ENCODE data around the gene EBP.
A peak's percentile ranks its signal among the peaks of the same experiment; 100 is the strongest.
"Not testable (repeated sequence)": the region's sequence is repeated elsewhere in the genome, so short reads cannot be mapped to it uniquely, and the experiment has no call there.

Gene EBP

DNA sequence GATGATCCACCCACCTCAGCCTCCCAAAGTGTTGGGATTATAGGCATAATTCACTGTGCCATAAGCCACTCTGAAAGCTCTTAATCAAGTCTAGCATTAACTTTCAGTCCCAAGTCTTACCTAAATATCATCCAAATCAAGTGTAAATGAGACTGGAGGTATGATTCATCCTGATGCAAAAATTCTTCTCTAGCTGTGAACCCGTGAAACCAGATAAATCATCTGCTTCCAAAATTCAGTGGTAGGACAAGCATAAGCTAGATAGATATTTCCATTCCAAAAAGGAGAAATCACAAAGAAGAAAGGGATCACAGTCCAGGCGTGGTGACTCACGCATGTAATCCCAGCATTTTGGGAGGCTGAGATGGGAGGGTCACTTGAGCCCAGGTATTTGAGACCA, 9.1 kb downstream of the EBP start:
- Mint-ChIP-seq H3K4me1 (ENCODE audit: low read depth) (peaks cover 11% of the 10 kb centered on the region), H3K36me3 (no peaks in the 10 kb centered on the region), H3K9me3 (ENCODE audit: low read depth) (no peaks in the 10 kb centered on the region), H3K27me3 (no peaks in the 10 kb centered on the region), H3K27ac (no peak overlapping the region), H3K4me3 (no peak overlapping the region)

DNA sequence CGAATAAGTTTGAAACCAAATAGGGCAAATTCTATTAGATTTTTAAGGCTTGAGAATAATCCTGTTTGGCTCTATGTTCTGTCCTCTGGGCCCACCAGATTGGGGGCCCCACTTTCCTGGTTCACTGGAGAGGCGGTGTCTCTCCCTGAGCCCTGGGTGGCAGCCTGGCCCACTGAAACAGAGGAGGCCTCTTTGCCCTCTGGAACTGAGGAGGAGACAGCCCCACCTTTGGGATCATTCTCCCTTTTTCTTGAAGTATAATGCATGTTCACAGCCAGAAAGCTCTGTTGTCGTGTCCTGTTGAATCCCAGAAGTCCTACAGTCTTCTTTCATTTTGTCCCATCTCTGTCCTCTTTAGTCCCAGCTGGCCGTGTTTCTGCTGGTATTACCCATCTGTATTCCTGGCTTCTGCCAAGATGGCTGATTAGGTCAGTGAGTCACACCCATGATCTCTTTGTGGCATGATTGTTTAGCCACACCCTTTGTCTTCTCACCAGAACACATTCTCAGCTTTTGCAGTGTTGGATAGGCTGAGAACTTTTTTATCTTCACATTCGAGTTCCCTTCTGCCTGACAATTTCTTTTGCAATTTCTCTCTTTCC, 9.9 kb downstream of the EBP start:
- no peaks in the 10 kb centered on the region for H3K27me3 Mint-ChIP-seq
- H3K4me1 Mint-ChIP-seq (ENCODE audit: low read depth): peaks cover 11% of the 10 kb centered on the region
- H3K4me3 Mint-ChIP-seq: no peak overlapping the region
- no peaks in the 10 kb centered on the region for H3K9me3 Mint-ChIP-seq (ENCODE audit: low read depth)
- peak overlapping the region; percentile 46 for H3K27ac Mint-ChIP-seq
- H3K36me3 Mint-ChIP-seq: no peaks in the 10 kb centered on the region

DNA sequence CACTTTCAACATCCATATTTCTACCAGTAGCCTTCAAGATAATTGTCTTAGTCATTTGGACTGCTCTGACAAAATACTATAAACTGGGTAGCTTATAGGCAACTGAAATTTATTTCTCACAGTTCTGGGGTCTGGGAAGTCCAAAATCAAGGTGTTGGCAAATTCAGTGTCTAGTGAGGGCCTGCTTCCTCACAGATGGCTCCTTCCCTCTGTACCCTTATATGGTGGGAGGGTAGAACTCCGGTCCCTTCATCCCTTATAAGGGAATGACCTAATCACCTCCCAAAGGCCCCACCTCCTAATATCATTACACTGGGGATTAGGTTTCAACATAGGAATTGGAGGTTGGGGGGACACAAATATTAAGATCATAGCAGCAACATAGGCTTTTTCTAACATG, 10.6 kb downstream of the EBP start:
- H3K4me1 Mint-ChIP-seq (ENCODE audit: low read depth): peaks cover 7% of the 10 kb centered on the region
- no peak overlapping the region for H3K4me3 Mint-ChIP-seq
- no peaks in the 10 kb centered on the region for H3K36me3 Mint-ChIP-seq
- H3K27ac Mint-ChIP-seq: no peak overlapping the region
- no peaks in the 10 kb centered on the region for H3K27me3 Mint-ChIP-seq
- no peaks in the 10 kb centered on the region for H3K9me3 Mint-ChIP-seq (ENCODE audit: low read depth)

DNA sequence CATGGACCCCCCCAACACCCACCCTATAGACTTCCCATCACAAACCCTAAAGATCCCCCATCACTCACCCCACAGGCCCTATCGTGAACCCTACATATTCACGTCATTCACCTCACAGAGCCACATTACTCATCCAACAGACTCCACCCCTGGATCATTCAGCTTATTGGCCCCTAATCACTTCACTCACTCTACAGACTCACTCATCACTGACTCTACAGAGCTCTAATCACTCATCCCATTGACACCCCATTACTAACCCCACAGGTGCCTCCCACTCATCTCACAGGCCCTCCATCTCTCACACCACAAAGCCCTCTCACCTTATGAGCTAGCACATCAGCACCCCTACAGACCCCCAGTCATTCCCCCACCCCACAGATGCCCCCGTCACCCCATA, 11.6 kb downstream of the EBP start:
- Mint-ChIP-seq H3K4me3 (no peak overlapping the region), H3K36me3 (no peaks in the 10 kb centered on the region), H3K27me3 (no peaks in the 10 kb centered on the region), H3K4me1 (ENCODE audit: low read depth) (peaks cover 7% of the 10 kb centered on the region), H3K9me3 (ENCODE audit: low read depth) (no peaks in the 10 kb centered on the region), H3K27ac (no peak overlapping the region)

DNA sequence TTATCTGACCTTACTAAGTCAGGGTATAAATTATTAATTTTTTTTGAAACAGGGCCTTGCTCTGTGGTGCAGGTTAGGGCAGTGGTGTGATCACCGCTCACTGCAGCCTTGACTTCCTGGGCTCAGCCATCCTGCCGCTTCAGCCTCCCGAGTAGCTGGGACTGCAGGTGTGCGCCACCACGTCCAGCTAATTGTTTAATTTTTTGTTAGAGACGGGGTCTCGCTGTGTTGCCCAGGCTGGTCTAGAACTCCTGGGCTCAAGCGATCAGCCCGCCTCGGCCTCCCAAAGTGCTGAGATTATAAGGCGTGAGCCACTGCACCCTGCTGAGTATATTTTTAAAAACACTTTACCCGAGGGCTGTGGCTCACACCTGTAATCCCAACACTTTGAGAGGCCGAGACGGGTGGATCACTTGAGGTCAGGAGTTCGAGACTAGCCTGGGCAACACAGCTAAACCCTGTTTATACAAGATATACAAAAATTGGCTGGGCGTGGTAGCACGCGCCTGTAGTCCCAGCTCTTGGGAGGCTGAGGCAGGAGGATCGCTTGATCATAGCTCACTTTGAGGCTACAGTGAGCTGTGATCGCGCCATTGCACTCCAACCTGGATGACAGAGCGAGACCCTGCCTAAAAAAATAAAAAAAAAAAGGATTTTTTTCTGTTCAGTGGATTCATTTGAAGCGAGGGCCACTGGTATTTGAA, 17.2 kb downstream of the EBP start:
- Mint-ChIP-seq H3K27me3 (no peaks in the 10 kb centered on the region), H3K27ac (peak overlapping the region; percentile 96), H3K4me1 (ENCODE audit: low read depth) (peaks cover 17% of the 10 kb centered on the region), H3K9me3 (ENCODE audit: low read depth) (no peaks in the 10 kb centered on the region), H3K36me3 (peaks cover 4% of the 10 kb centered on the region), H3K4me3 (peak overlapping the region; percentile 97)

DNA sequence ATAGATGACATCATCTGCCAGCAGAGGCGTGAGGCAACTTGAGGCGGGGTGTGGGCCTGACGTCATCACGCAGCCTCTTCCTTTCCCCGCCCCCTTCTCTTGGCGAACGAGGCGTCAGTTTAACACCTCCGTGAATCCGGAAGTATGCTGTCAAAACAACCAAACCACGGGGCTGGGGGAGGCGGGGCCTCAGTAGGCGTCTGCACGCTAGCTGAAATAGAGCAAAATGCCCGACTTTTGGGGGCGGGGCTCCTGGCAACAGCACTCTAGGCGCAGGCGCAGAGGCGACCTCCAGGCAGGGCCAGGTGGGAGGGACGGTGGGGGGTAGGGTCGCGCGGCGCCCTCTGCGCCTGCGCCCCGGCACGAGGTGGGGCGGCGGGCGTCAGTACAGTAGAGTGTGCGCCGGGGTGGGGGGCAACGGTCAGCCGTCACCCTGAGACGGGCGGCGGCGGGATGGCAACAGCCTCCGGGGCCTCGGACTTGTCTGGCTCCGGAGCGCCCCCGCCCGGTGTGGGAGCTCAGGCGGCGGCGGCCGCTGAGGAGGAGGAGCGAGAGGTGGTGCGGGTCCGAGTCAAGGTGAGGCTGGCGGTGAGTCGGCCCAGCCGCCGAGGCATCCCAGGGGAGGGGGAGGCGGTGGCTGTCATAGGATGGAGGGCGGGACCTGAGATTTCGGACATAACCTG, 17.9 kb downstream of the EBP start, which contains the start of gene TBC1D25:
Gene TBC1D25 (plus strand): TSS at position 370 of the 683 bp plus-strand sequence. CDS start 84 bp downstream, at position 454.
- Mint-ChIP-seq H3K36me3 (peaks cover 4% of the 10 kb centered on the region), H3K27me3 (no peaks in the 10 kb centered on the region), H3K27ac (peak within 1 kb of the TSS; percentile 96), H3K9me3 (ENCODE audit: low read depth) (no peaks in the 10 kb centered on the region), H3K4me3 (peak within 1 kb of the TSS; percentile 97), H3K4me1 (ENCODE audit: low read depth) (peaks cover 17% of the 10 kb centered on the region)

DNA sequence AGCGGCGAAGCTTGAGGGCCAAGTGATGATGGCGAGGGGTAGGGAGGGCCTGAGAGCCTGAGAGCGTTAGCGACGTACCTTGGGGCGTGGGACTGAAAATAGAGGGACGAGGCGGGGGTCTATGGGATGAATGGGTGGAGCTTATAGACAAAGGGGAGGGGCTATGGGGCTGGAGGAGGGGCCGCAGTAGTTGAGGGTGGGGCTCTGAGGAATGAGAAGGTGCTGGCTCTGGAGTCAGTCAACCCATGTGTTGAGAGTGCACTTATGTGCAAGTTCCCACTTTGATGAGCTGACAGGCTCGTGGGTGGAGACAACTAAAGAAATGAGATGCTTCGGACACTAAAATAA, 18.4 kb downstream of the EBP start:
- peaks cover 17% of the 10 kb centered on the region for H3K4me1 Mint-ChIP-seq (ENCODE audit: low read depth)
- peak overlapping the region; percentile 97 for H3K4me3 Mint-ChIP-seq
- H3K9me3 Mint-ChIP-seq (ENCODE audit: low read depth): no peaks in the 10 kb centered on the region
- peak overlapping the region; percentile 96 for H3K27ac Mint-ChIP-seq
- H3K36me3 Mint-ChIP-seq: peaks cover 4% of the 10 kb centered on the region
- no peaks in the 10 kb centered on the region for H3K27me3 Mint-ChIP-seq

DNA sequence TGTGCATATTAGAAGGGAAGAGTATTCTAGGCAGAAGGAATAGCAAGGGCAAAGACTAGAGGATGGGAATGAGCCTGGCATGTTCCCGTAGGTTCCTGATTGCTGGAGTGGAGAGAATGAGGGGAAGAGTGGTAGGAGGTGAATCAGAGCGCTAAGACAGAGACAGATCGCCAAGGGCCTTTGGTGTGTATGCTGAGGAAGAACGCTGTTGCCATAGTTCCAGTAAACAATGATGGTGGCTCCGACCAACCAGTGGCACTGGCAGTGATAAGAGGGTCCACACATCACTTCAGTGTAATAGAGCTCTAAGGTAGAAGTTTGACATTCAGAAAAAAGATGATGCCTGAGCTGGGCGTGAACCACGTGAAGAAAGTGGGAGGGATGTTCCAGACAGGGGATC, 18.9 kb downstream of the EBP start:
- Mint-ChIP-seq H3K36me3 (peaks cover 4% of the 10 kb centered on the region), H3K4me3 (peak overlapping the region; percentile 97), H3K27me3 (no peaks in the 10 kb centered on the region), H3K27ac (peak overlapping the region; percentile 96), H3K9me3 (ENCODE audit: low read depth) (no peaks in the 10 kb centered on the region), H3K4me1 (ENCODE audit: low read depth) (peaks cover 17% of the 10 kb centered on the region)

DNA sequence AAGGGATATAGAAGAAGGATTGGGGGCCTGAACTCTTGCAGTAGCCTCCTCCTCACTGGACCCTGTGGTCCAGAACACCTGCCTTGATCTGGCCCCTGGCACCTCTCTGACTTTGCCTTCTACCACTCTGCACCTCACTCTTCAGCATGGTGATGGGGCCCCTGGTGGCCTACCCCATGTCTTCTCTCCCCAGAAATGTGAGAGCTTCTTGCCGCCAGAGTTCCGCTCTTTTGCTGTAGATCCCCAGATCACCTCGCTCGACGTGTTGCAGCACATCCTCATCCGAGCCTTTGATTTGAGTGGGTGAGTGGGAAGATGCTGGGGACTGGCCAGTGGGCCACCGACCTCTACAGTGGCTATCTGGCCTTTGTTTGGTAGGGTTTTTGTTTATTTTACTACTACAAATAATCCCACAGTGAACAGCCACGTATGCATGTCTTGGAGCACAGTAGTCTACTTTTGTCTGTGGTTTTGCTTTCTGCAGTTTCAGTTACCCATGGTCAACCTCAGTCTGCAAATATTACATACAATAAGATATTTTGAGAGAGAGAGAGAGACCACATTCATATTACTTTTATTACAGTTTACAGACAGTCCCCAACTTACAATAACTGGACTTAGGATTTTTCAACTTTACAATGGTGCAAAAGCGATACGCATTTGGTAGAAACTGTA, 19.7 kb downstream of the EBP start:
- Mint-ChIP-seq H3K36me3 (peaks cover 4% of the 10 kb centered on the region), H3K27me3 (no peaks in the 10 kb centered on the region), H3K27ac (peak overlapping the region; percentile 96), H3K9me3 (ENCODE audit: low read depth) (no peaks in the 10 kb centered on the region), H3K4me3 (peak overlapping the region; percentile 97), H3K4me1 (ENCODE audit: low read depth) (peaks cover 17% of the 10 kb centered on the region)

DNA sequence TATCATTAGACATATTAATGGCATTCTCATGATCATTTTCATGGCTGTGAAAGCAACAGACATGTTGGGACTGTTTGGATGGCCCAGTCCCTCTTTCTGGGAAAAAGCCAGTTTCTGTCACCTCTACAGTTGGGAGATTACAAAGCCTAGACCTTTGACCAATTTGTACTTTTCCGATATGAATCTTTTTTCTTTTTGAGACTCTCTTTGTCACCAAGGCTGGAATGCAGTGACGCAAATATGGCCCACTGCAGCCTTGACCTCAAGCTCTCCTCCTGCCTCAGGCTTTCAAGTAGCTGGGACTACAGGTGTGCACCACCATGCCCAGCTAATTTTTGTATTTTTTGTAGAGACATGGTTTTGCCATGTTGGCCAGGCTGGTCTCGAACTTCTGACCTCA, 27.3 kb downstream of the EBP start:
- no peaks in the 10 kb centered on the region for H3K9me3 Mint-ChIP-seq (ENCODE audit: low read depth)
- no peak overlapping the region for H3K27ac Mint-ChIP-seq
- no peaks in the 10 kb centered on the region for H3K4me1 Mint-ChIP-seq (ENCODE audit: low read depth)
- no peaks in the 10 kb centered on the region for H3K36me3 Mint-ChIP-seq
- H3K4me3 Mint-ChIP-seq: no peak overlapping the region
- H3K27me3 Mint-ChIP-seq: no peaks in the 10 kb centered on the region

DNA sequence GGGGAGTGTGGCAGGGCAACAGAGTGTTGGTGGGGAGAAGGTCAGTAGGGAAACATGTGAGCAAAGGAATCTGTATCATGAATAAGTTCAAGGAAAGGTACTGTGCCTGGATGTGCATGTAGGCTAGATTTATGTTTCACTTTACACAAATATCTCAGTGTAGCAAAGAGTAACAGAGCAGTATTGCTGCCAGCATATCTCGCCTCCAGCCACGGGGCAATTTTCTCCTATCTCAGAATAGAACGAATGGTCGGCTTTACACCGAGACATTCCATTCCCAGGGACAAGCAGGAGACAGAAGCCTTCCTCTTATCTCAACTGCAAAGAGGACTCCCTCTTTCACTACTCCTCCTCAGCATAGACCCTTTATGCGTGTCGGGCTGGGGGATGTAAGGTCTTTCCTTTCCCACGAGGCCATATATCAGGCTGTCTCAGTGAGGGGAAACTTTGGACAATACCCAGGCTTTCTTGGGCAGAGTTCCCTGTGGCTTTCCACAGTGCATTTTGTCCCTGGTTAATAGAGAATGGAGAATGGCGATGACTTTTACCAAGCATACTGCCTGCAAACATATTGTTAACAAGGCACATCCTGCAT, 34.2 kb downstream of the EBP start:
- H3K27me3 Mint-ChIP-seq; H3K4me1 Mint-ChIP-seq (ENCODE audit: low read depth); H3K4me3 Mint-ChIP-seq; H3K9me3 Mint-ChIP-seq (ENCODE audit: low read depth); H3K27ac Mint-ChIP-seq; H3K36me3 Mint-ChIP-seq: not testable (repeated sequence)

DNA sequence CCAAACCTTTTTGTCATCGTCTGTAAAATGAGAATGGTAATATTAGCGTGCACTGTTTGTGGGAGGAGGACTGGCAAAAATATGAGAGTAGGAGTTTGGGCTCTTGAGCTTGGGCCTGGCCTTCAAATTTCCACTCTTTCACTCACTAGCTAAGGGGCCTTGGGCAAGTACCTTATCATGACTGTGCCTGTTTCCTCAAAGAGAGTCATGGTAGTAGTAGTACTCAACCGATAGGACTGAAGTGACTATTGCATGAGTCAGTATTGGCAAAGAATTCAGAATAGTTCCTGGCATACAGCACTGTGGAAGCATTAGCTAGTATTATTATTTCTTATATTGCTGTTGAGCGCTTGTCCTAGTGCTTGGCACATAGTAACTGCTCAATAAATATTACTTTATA, 36.7 kb downstream of the EBP start:
- peaks cover 6% of the 10 kb centered on the region for H3K36me3 Mint-ChIP-seq
- H3K4me3 Mint-ChIP-seq: no peak overlapping the region
- H3K27me3 Mint-ChIP-seq: no peaks in the 10 kb centered on the region
- peak overlapping the region; percentile 75 for H3K27ac Mint-ChIP-seq
- H3K9me3 Mint-ChIP-seq (ENCODE audit: low read depth): no peaks in the 10 kb centered on the region
- H3K4me1 Mint-ChIP-seq (ENCODE audit: low read depth): peaks cover 3% of the 10 kb centered on the region

DNA sequence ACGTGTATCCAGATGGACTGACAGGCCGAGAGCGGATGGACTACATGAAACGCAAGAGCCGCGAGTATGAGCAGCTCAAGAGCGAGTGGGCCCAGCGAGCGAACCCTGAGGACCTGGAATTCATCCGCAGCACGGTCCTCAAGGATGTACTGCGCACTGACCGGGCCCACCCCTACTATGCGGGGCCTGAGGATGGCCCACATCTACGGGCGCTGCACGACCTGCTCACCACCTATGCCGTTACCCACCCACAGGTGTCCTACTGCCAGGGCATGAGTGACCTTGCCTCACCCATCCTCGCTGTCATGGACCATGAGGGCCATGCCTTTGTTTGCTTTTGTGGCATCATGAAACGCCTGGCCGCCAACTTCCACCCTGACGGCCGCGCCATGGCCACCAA, 38.0 kb downstream of the EBP start:
- no peak overlapping the region for H3K27ac Mint-ChIP-seq
- peaks cover 3% of the 10 kb centered on the region for H3K4me1 Mint-ChIP-seq (ENCODE audit: low read depth)
- H3K27me3 Mint-ChIP-seq: no peaks in the 10 kb centered on the region
- H3K36me3 Mint-ChIP-seq: peaks cover 6% of the 10 kb centered on the region
- no peak overlapping the region for H3K4me3 Mint-ChIP-seq
- H3K9me3 Mint-ChIP-seq (ENCODE audit: low read depth): no peaks in the 10 kb centered on the region

DNA sequence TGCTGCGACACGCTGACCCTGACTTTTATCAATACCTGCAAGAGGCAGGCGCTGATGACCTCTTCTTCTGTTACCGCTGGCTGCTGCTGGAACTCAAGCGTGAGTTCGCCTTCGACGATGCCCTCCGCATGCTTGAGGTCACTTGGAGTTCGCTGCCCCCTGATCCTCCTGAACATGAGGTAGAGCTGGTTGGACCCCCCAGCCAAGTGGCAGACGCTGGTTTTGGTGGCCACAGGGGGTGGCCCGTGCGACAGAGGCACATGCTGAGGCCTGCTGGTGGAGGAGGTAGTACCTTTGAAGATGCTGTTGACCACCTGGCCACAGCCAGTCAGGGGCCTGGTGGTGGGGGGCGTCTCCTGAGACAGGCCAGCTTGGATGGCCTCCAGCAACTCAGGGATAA, 38.4 kb downstream of the EBP start:
- peaks cover 3% of the 10 kb centered on the region for H3K36me3 Mint-ChIP-seq
- no peak overlapping the region for H3K4me3 Mint-ChIP-seq
- no peak overlapping the region for H3K27ac Mint-ChIP-seq

DNA sequence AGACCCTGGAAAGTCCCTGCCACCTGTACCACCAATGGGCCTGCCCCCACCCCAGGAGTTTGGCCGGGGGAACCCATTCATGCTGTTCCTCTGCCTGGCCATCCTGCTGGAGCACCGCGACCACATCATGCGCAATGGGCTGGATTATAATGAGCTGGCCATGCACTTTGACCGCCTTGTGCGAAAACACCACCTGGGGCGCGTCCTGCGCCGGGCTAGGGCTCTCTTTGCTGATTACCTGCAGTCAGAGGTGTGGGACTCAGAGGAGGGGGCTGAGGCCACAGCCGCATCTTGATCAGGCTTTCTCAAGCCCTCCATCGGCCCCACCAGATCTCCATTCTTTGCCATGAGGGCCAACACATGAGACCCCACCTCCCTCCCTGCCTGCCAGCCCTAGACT, 39.1 kb downstream of the EBP start:
- no peak overlapping the region for H3K27ac Mint-ChIP-seq
- peaks cover 3% of the 10 kb centered on the region for H3K4me1 Mint-ChIP-seq (ENCODE audit: low read depth)
- peaks cover under 1% of the 10 kb centered on the region for H3K36me3 Mint-ChIP-seq
- H3K4me3 Mint-ChIP-seq: no peak overlapping the region
- no peaks in the 10 kb centered on the region for H3K27me3 Mint-ChIP-seq
- no peaks in the 10 kb centered on the region for H3K9me3 Mint-ChIP-seq (ENCODE audit: low read depth)

More for the DNA sequence above, 38.4 kb downstream of the EBP start:
- H3K4me1 Mint-ChIP-seq (ENCODE audit: low read depth): peaks cover 3% of the 10 kb centered on the region
- H3K27me3 Mint-ChIP-seq: no peaks in the 10 kb centered on the region
- no peaks in the 10 kb centered on the region for H3K9me3 Mint-ChIP-seq (ENCODE audit: low read depth)

Measured in activated naive CD8-positive, alpha-beta T cell (primary cell).